ENCODE data around the gene ENKUR.

ENKUR gene

GRCh38 chr10:24938525-24938924, 77.4 kb downstream of the ENKUR start:
- DNase-seq = no peak

GRCh38 chr10:24938076-24938475, 77.9 kb downstream of the ENKUR start:
- no peak for DNase-seq

- no peak for DNase-seq
Observed at GRCh38 chr10:24935504-24936292, 80.3 kb downstream of the ENKUR start.
